ENCODE results near the gene GFOD2. TPM values are rescaled to one million over a fixed set of nuclear protein-coding genes. Genes with fewer than 3 reads are reported as not detected.

GFOD2 gene
- total and polyA plus RNA-seq, 2 of the 13 experiments (the other 11 are each of a cell fraction or from before 2014, with no cell fraction given), result 11.1 to 17.2 TPM

GRCh38 chr16:67667817-67668494 is 51.2 kb downstream of the GFOD2 start (continued):
- TF ChIP-seq, protein P1, sequence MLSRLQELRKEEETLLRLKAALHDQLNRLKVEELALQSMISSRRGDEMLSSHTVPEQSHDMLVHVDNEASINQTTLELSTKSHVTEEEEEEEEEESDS (CRISPR knock-in tag; IDR thresholded peaks at IDR 0.05; ENCODE audit: borderline replicate concordance), result no peak
- no peak for TF ChIP-seq SYNCRIP (IDR thresholded peaks at IDR 0.05; ENCODE audit: insufficient read depth, low read depth, low read length)
- no peak for TF ChIP-seq POLR2AphosphoS2 (IDR thresholded peaks at IDR 0.05; ENCODE audit: low read depth, low read length)
- no peak for TF ChIP-seq ZFP36L2 (CRISPR knock-in tag; IDR thresholded peaks at IDR 0.05)
- TF ChIP-seq MEIS2 (CRISPR knock-in tag; IDR thresholded peaks at IDR 0.05), result peak; percentile 81; the same call in 1 of the 2 replicates
- TF ChIP-seq ZMAT3 (CRISPR knock-in tag; conservative IDR thresholded peaks at IDR 0.05), result peak; percentile 73; the same call in 1 of the 2 replicates
- TF ChIP-seq MTA3 (CRISPR knock-in tag; IDR thresholded peaks at IDR 0.05), result no peak
- no peak for TF ChIP-seq JDP2 (CRISPR knock-in tag; IDR thresholded peaks at IDR 0.05; ENCODE audit: borderline replicate concordance)
- TF ChIP-seq ATAD3A (CRISPR knock-in tag; IDR thresholded peaks at IDR 0.05), result no peak
- no peak for TF ChIP-seq CENPBD1 (CRISPR knock-in tag; IDR thresholded peaks at IDR 0.05; ENCODE audit: borderline replicate concordance, low read depth)
- TF ChIP-seq ZNF501 (CRISPR knock-in tag; IDR thresholded peaks at IDR 0.05), result no peak
- no peak for TF ChIP-seq LBX2 (CRISPR knock-in tag; IDR thresholded peaks at IDR 0.05; ENCODE audit: borderline replicate concordance)
- TF ChIP-seq ARNT2 (CRISPR knock-in tag; IDR thresholded peaks at IDR 0.05; ENCODE audit: low read depth), result peak; percentile 86
- TF ChIP-seq POGZ (CRISPR knock-in tag; IDR thresholded peaks at IDR 0.05), result 0 out of 2 replicates have a peak, but pooled peaks have one; percentile 28
- TF ChIP-seq ZBTB20 (CRISPR knock-in tag; IDR thresholded peaks at IDR 0.05; ENCODE audit: borderline replicate concordance, low read depth), result 0 out of 2 replicates have a peak, but pooled peaks have one; percentile 73
- peak; percentile 91 for TF ChIP-seq ZFX (CRISPR knock-in tag; IDR thresholded peaks at IDR 0.05; ENCODE audit: low read depth)
- TF ChIP-seq, protein P2, sequence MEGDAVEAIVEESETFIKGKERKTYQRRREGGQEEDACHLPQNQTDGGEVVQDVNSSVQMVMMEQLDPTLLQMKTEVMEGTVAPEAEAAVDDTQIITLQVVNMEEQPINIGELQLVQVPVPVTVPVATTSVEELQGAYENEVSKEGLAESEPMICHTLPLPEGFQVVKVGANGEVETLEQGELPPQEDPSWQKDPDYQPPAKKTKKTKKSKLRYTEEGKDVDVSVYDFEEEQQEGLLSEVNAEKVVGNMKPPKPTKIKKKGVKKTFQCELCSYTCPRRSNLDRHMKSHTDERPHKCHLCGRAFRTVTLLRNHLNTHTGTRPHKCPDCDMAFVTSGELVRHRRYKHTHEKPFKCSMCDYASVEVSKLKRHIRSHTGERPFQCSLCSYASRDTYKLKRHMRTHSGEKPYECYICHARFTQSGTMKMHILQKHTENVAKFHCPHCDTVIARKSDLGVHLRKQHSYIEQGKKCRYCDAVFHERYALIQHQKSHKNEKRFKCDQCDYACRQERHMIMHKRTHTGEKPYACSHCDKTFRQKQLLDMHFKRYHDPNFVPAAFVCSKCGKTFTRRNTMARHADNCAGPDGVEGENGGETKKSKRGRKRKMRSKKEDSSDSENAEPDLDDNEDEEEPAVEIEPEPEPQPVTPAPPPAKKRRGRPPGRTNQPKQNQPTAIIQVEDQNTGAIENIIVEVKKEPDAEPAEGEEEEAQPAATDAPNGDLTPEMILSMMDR (CRISPR knock-in tag; IDR thresholded peaks at IDR 0.05), result peak; percentile 99
- TF ChIP-seq GLI4 (CRISPR knock-in tag; IDR thresholded peaks at IDR 0.05; ENCODE audit: borderline replicate concordance), result no peak
- TF ChIP-seq KAT7 (CRISPR knock-in tag; IDR thresholded peaks at IDR 0.05; ENCODE audit: borderline replicate concordance), result no peak
- TF ChIP-seq ZNF282 (IDR thresholded peaks at IDR 0.05; ENCODE audit: partially characterized antibody), result no peak
- no peak for TF ChIP-seq SIX1 (CRISPR knock-in tag; IDR thresholded peaks at IDR 0.05; ENCODE audit: borderline replicate concordance)
- TF ChIP-seq ELK4 (CRISPR knock-in tag; IDR thresholded peaks at IDR 0.05; ENCODE audit: borderline replicate concordance), result no peak
- peak; percentile 80; the same call in 1 of the 2 replicates for TF ChIP-seq MTF2 (CRISPR knock-in tag; IDR thresholded peaks at IDR 0.05; ENCODE audit: borderline replicate concordance)
- no peak for TF ChIP-seq ZNF816 (CRISPR knock-in tag; IDR thresholded peaks at IDR 0.05; ENCODE audit: borderline replicate concordance)
- TF ChIP-seq SIX4 (CRISPR knock-in tag; IDR thresholded peaks at IDR 0.05), result no peak
- peak; percentile 84; the same call in 1 of the 2 replicates for TF ChIP-seq NFKB2 (CRISPR knock-in tag; IDR thresholded peaks at IDR 0.05; ENCODE audit: borderline replicate concordance)
- peak; percentile 38; the same call in 1 of the 2 replicates for TF ChIP-seq HNF4A (CRISPR knock-in tag; IDR thresholded peaks at IDR 0.05)
- TF ChIP-seq TCF7 (IDR thresholded peaks at IDR 0.05; ENCODE audit: low read depth), result no peak
